ENCODE measurements around the gene LIN7A.

The LIN7A gene

DNA sequence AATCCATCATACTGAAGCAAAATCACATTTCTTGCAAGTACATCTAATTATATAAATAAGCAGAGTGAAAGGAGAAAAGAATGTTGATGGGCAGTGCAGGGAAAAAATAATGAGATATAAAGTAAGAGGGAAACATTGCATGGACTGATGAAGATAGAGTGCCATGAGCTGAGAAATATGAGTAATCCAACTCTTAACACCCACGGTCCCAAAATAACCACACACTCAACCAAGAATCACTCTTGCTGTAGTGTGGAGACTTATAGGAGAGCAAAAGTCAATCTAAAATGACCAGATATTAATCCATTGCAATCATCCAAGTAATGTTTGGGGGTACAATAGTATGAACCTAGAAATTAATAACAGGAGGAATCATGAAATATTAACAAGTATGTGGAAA, 180.9 kb downstream of the LIN7A start:
- no peak for DNase-seq (ENCODE audit: low spot score)

DNA sequence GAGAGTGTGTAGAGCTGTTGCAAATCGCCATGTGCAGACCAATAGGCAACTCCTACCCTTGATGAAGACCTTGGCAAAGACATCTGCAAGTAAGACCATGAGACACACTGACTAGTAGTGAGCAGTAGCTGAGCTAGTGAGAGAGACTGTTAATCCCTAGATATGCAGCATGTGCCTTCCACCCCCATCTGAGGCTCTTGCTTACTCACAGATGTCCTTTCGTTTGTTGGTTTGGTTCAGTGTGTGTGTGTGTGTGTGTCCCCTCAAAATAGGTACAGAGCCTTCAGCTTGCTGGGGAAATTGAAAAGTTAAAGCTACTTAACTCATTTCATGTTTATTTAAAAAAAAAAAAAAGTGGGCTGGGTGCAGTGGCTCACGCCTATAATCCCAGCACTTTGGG, 183.5 kb downstream of the LIN7A start:
- no peak for DNase-seq (ENCODE audit: low spot score)

GRCh38 chr12:80752464-80752863, 185.3 kb downstream of the LIN7A start:
- DNase-seq (ENCODE audit: low spot score) = no peak

GRCh38 chr12:80749456-80749855, 188.3 kb downstream of the LIN7A start:
- DNase-seq (ENCODE audit: low spot score) = no peak

DNA sequence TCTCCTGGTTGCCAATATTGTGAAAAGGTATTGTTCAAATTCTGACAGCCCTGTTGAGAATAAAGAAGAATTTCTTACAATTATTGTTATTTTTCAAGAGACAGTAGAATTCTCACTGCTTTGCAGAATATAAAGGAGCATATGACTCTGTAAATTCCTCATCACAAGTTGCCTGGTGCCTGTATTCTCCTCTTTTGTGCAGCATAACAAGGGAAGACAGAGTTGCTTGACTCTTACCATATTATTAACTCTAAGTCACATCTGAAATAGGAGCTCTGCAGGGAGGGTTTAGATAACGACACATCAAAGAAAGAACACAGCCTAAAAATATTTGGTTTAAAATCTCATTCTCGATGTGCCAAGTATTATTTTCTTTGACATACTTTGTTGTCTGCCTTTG, 189.9 kb downstream of the LIN7A start:
- DNase-seq (ENCODE audit: low spot score) = no peak

DNA sequence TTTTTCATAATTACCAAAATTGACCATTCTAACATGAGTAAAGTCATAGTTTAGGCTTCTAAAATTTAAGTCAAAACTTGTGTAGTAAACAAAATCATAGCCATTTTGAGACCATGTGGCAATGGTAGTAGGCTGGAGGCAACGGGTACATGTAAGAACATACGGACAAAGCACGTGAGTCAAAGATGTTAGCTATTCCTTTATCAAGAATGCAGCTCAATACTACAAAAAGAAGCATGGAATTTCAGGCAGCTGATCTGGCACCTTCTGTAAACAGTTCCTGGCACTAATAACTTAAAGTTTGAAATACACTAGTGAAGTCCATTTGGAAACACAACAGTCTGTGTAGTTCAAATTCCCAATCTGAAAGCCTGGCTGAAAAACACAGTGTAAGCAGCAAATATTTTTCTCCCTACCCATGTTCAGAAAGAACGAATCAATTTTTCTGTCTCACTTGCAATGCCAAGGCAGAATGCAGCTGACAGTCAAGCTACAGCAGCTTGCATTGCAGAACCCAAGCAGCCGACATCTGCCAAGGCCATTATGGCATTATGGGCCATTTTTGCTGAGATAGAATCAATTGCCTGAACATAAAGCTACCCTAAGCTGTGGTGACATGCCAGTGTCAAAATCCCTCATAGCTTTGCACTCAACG, 191.8 kb downstream of the LIN7A start:
- no peak for DNase-seq (ENCODE audit: low spot score)

Small RNAs within 50 kb of the gene (small RNA-seq; reads per million reads assigned to genes)
- 0 reads per million in 2 experiments for gene MIR617
- gene MIR618 = 0.05 to 0.89 reads per million in 2 experiments
